ENCODE data around the gene FEZF1.

- TF ChIP-seq POLR2A (IDR thresholded peaks at IDR 0.05), result no peak
- no peak for TF ChIP-seq CTCF (IDR thresholded peaks at IDR 0.05)
Observed at GRCh38 chr7:122257056-122257455, 47.5 kb downstream of the FEZF1 start.
